Hepatocyte (in vitro differentiated cells): ENCODE results near the gene DKK3. TPM values are rescaled to one million over a fixed set of nuclear protein-coding genes. Genes with fewer than 3 reads are reported as not detected.

Experiments
- DNase-seq: peaks from one replicate; pipeline ENCODE4 v3.0.0-alpha.2; 2016; ENCODE audit warnings: low spot score
- H2AFZ ChIP-seq: fragments of 200-600 bp; sonication (generic); 2 replicates; pipeline ENCODE4 v1.6.0; 2016; ENCODE audit warnings: antibody characterized with exemption, mild to moderate bottlenecking
- H3K27ac ChIP-seq: fragments of 200-600 bp; sonication (generic); 2 replicates; pipeline ENCODE4 v1.5.1; 2016; ENCODE audit warnings: mild to moderate bottlenecking
- H3K27me3 ChIP-seq: fragments of 200-600 bp; sonication (generic); 2 replicates; pipeline ENCODE4 v1.6.1; 2016
- H3K36me3 ChIP-seq: fragments of 200-600 bp; sonication (generic); replicated peaks from 2 replicates; pipeline ENCODE4 v1.5.1; 2016; ENCODE audit warnings: low read depth; ENCODE audit not compliant: insufficient read depth
- H3K4me1 ChIP-seq: fragments of 200-600 bp; sonication (generic); 2 replicates; pipeline ENCODE4 v1.5.1; 2016; ENCODE audit warnings: mild to moderate bottlenecking, moderate library complexity; ENCODE audit not compliant: insufficient read depth
- H3K4me2 ChIP-seq: fragments of 200-600 bp; sonication (generic); 2 replicates; pipeline ENCODE4 v1.6.0; 2016
- H3K4me3 ChIP-seq: fragments of 200-600 bp; sonication (generic); 2 replicates; pipeline ENCODE4 v1.5.1; 2016; ENCODE audit warnings: mild to moderate bottlenecking
- H3K79me2 ChIP-seq: fragments of 200-600 bp; sonication (generic); 2 replicates; pipeline ENCODE4 v1.6.0; 2017; ENCODE audit warnings: mild to moderate bottlenecking
- H3K9me2 ChIP-seq: fragments of 200-600 bp; sonication (generic); replicated peaks from 2 replicates; pipeline ENCODE4 v1.6.0; 2017; ENCODE audit warnings: mild to moderate bottlenecking; ENCODE audit not compliant: insufficient read depth
- H3K9me3 ChIP-seq: fragments of 200-600 bp; sonication (generic); 2 replicates; pipeline ENCODE4 v1.5.1; 2016; ENCODE audit warnings: low read depth, mild to moderate bottlenecking
- H4K20me1 ChIP-seq: fragments of 200-600 bp; sonication (generic); 2 replicates; pipeline ENCODE4 v1.6.0; 2016; ENCODE audit warnings: mild to moderate bottlenecking; ENCODE audit not compliant: insufficient read depth, poor library complexity, severe bottlenecking
- EZH2 ChIP-seq: fragments of 200-600 bp; sonication (generic); IDR thresholded peaks from 2 replicates; pipeline ENCODE4 v1.6.1; 2016; ENCODE audit warnings: antibody characterized with exemption, mild to moderate bottlenecking, borderline replicate concordance
- EZH2phosphoT487 ChIP-seq: fragments of 200-600 bp; sonication (generic); IDR thresholded peaks from one replicate; pipeline ENCODE4 v1.6.1; 2018; ENCODE audit warnings: antibody characterized with exemption, mild to moderate bottlenecking, low read depth, moderate library complexity; ENCODE audit not compliant: unreplicated experiment, severe bottlenecking
- WGBS: methylation state at CpG from one replicate; pipeline ENCODE4 v1.1.6; 2016; ENCODE audit warnings: low lambda C conversion rate; ENCODE audit errors: missing lambda C conversion rate; 5-methylcytosine and 5-hydroxymethylcytosine counted together
- polyA plus RNA-seq: library from polyadenylated mRNA; unstranded; fragments of >200 nt; fragmentation: Nextera tagmentation; extraction: Ambion mirVana; gene quantifications from 2 replicates; pipeline ENCODE4 v1.2.1, GENCODE V29; 2016
- total RNA-seq: library from RNA; depleted of rRNA; stranded (reverse); fragments of >200 nt; gene quantifications from 2 replicates; pipeline ENCODE4 v1.2.3, GENCODE V29; 2014
- TF ChIP-seq, protein P1 (sequence below): fragments of 200-600 bp; sonication (generic); IDR thresholded peaks from 2 replicates; pipeline ENCODE4 v1.5.1; 2016; ENCODE audit warnings: antibody characterized with exemption, mild to moderate bottlenecking; ENCODE audit not compliant: poor library complexity

Gene DKK3
- total and polyA plus RNA-seq, 2 experiments from 2014 or later, result 64.3 to 71.3 TPM

DNA sequence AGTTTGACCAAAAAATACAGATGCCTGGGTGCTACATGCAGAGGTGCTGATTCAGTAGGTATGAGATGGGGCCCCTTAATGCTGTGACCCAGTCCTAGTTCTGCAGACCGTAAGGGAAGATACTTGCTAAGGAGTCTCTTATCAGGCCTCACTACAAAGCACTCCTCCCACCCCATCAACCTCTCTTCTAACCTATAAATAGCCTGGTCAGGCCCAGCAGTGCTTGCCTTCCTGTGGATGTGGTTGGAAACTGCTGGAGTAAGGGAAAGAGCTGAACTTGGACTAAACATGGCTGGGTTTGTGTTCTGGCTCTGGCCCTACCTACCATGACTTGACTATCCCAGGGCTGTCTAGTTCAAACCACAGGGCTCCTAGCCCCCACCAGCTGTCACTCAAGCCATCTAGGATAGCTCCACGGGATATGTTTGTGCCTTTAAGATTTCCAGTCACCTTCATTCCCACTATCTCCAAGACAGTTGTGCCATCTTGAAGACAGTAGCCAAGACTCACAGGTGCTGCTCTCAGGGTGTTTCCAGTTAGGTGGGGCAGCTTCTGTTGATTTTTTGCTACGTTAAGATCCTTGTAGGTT, 9.5 kb upstream of the DKK3 start:
- TF ChIP-seq, protein P1, sequence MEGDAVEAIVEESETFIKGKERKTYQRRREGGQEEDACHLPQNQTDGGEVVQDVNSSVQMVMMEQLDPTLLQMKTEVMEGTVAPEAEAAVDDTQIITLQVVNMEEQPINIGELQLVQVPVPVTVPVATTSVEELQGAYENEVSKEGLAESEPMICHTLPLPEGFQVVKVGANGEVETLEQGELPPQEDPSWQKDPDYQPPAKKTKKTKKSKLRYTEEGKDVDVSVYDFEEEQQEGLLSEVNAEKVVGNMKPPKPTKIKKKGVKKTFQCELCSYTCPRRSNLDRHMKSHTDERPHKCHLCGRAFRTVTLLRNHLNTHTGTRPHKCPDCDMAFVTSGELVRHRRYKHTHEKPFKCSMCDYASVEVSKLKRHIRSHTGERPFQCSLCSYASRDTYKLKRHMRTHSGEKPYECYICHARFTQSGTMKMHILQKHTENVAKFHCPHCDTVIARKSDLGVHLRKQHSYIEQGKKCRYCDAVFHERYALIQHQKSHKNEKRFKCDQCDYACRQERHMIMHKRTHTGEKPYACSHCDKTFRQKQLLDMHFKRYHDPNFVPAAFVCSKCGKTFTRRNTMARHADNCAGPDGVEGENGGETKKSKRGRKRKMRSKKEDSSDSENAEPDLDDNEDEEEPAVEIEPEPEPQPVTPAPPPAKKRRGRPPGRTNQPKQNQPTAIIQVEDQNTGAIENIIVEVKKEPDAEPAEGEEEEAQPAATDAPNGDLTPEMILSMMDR, result no peak
- TF ChIP-seq EZH2phosphoT487, result no peak
- TF ChIP-seq EZH2, result no peak
- H3K79me2 ChIP-seq, result no peaks in the 10 kb centered on the region
- H3K27me3 ChIP-seq, result no peaks in the 10 kb centered on the region
- WGBS, result 76% methylated on average over 3 of the region's 3 CpGs
- no peaks in the 10 kb centered on the region for H3K9me2 ChIP-seq
- H3K4me1 ChIP-seq, result peaks cover 27% of the 10 kb centered on the region
- no peaks in the 10 kb centered on the region for H3K36me3 ChIP-seq
- H3K9me3 ChIP-seq, result no peaks in the 10 kb centered on the region
- no peak overlapping the region for H3K4me2 ChIP-seq
- H3K4me3 ChIP-seq, result no peak overlapping the region
- H3K27ac ChIP-seq, result no peak overlapping the region
- no peak for DNase-seq
- H2AFZ ChIP-seq, result no peak overlapping the region
- no peaks in the 10 kb centered on the region for H4K20me1 ChIP-seq

DNA sequence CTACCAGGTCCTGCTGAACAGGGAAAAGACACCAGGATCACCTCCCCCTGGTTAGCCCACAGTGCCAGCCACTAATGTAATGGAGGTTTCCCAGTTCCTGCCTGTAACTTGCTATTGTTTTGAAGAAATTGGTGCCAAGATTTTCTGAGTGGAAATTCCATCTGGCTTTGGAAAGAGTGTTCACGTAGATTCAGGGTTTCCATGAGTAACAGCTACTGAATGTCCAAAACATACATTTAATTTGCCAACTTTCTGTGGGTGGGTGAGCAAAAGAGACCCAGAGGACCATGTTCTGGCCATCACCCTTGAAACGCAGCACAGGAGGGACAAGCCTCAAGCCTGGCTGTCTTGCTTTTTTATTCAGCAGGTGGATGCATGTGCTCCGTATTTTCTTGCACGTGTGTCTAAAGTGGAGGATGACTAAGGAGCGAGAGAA, 8.8 kb upstream of the DKK3 start:
- Histone ChIP-seq H4K20me1 (no peaks in the 10 kb centered on the region), H3K27ac (no peak overlapping the region), H3K27me3 (no peaks in the 10 kb centered on the region), H3K4me1 (peaks cover 27% of the 10 kb centered on the region), H3K9me3 (no peaks in the 10 kb centered on the region), H3K4me2 (no peak overlapping the region), H2AFZ (no peak overlapping the region), H3K9me2 (no peaks in the 10 kb centered on the region), H3K4me3 (no peak overlapping the region), H3K36me3 (no peaks in the 10 kb centered on the region), H3K79me2 (no peaks in the 10 kb centered on the region)
- WGBS, result 88% methylated on average over 5 of the region's 5 CpGs
- TF ChIP-seq EZH2phosphoT487 (no peak), EZH2 (no peak)
- TF ChIP-seq, protein P1, result no peak
- DNase-seq, result no peak

DNA sequence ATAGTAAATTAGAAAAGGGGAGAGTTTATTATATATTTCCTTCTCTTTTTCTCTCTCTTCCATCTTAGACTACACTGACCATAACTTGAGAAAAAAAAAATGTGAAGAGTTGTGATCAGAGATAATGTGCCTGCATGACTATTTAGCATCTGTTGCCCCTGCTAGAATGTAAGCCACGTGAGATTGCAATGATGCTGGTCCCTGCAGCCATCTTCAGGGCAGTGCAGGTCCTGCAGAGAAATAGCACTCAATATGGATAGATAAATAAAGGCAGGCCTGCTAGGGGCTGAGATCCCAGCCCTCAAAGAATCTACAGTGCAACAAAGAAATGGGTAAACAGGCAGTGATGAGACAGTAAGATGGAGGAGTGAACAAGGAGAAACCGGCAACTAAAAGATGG, 7.8 kb upstream of the DKK3 start:
- H2AFZ ChIP-seq, result no peak overlapping the region
- no peak overlapping the region for H3K27ac ChIP-seq
- H3K4me3 ChIP-seq, result no peak overlapping the region
- H3K36me3 ChIP-seq, result no peaks in the 10 kb centered on the region
- TF ChIP-seq, protein P1, result no peak
- TF ChIP-seq EZH2phosphoT487 (no peak), EZH2 (no peak)
- H3K4me2 ChIP-seq, result no peak overlapping the region
- H3K79me2 ChIP-seq, result no peaks in the 10 kb centered on the region
- H3K9me2 ChIP-seq, result no peaks in the 10 kb centered on the region
- H4K20me1 ChIP-seq, result no peaks in the 10 kb centered on the region
- H3K4me1 ChIP-seq, result peaks cover 26% of the 10 kb centered on the region
- DNase-seq, result no peak
- H3K27me3 ChIP-seq, result no peaks in the 10 kb centered on the region
- no peaks in the 10 kb centered on the region for H3K9me3 ChIP-seq
- 77% methylated on average over 2 of the region's 2 CpGs for WGBS

DNA sequence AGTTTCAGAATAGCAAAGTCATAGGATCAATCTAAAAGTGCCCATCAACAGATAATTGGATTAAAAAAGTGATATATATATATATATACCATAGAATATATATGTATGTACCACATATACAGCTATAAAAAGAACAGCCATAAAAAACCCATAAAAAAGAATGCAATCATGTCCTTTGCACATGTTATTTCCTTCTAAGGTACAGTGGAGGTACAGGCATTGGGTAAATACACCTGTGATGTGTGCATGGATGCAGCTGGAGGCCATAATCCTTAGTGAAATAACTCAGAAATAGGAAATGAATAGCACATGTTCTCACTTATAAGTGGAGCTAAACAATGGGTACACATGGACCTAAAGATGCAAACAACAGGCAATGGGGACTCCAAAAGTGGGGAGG, 7.1 kb upstream of the DKK3 start:
- H3K27ac ChIP-seq, result no peak overlapping the region

More for the DNA sequence above, 7.1 kb upstream of the DKK3 start:
- no peaks in the 10 kb centered on the region for H3K9me2 ChIP-seq
- H4K20me1 ChIP-seq, result no peaks in the 10 kb centered on the region
- DNase-seq, result no peak
- no peaks in the 10 kb centered on the region for H3K36me3 ChIP-seq
- H2AFZ ChIP-seq, result no peak overlapping the region
- no peaks in the 10 kb centered on the region for H3K27me3 ChIP-seq
- no peaks in the 10 kb centered on the region for H3K79me2 ChIP-seq
- TF ChIP-seq, protein P1, result no peak
- no peak for TF ChIP-seq EZH2phosphoT487
- no peak for TF ChIP-seq EZH2
- peaks cover 18% of the 10 kb centered on the region for H3K4me1 ChIP-seq
- no peak overlapping the region for H3K4me2 ChIP-seq
- no peak overlapping the region for H3K4me3 ChIP-seq
- no peaks in the 10 kb centered on the region for H3K9me3 ChIP-seq
